Skeletal muscle cell (primary cell): Measurements from ENCODE around the gene TECTB.

Experiments
- DNase-seq: peaks from one replicate; pipeline ENCODE4 v3.0.0-alpha.2; 2010; ENCODE audit warnings: low read depth
- H3K4me3 ChIP-seq: 2 replicates; pipeline ENCODE4 v1.5.1; 2011; ENCODE audit warnings: low read depth, mild to moderate bottlenecking, control low read depth, low read length, moderate library complexity

Gene TECTB

GRCh38 chr10:112340601-112341000 is 57.4 kb downstream of the TECTB start:
- no peak for DNase-seq
- H3K4me3 ChIP-seq = no peak overlapping the region

GRCh38 chr10:112343056-112343806 is 60.0 kb downstream of the TECTB start:
- no peak for DNase-seq
- no peak overlapping the region for H3K4me3 ChIP-seq

- DNase-seq = no peak
- no peak overlapping the region for H3K4me3 ChIP-seq
These were observed 61.1 kb downstream of the TECTB start for GRCh38 chr10:112344261-112344660.

- H3K4me3 ChIP-seq = no peak overlapping the region
- DNase-seq = no peak
These were observed 62.0 kb downstream of the TECTB start for GRCh38 chr10:112345202-112345601.

- H3K4me3 ChIP-seq = no peak overlapping the region
These were observed 62.5 kb downstream of the TECTB start for GRCh38 chr10:112345743-112346142.

GRCh38 chr10:112346774-112347173 is 63.6 kb downstream of the TECTB start:
- H3K4me3 ChIP-seq = no peak overlapping the region
- DNase-seq = no peak

More at GRCh38 chr10:112345743-112346142, 62.5 kb downstream of the TECTB start:
- no peak for DNase-seq

- H3K4me3 ChIP-seq = no peak overlapping the region
- no peak for DNase-seq
These were observed 64.8 kb downstream of the TECTB start for GRCh38 chr10:112347709-112348671.

GRCh38 chr10:112348759-112349158 is 65.6 kb downstream of the TECTB start:
- DNase-seq = no peak
- H3K4me3 ChIP-seq = no peak overlapping the region

GRCh38 chr10:112349521-112350085 is 66.4 kb downstream of the TECTB start:
- H3K4me3 ChIP-seq = no peak overlapping the region
- DNase-seq = no peak

- H3K4me3 ChIP-seq = no peak overlapping the region
- no peak for DNase-seq
These were observed 67.9 kb downstream of the TECTB start for GRCh38 chr10:112351146-112351545.

GRCh38 chr10:112352044-112352443 is 68.8 kb downstream of the TECTB start:
- DNase-seq = no peak
- H3K4me3 ChIP-seq = no peak overlapping the region

GRCh38 chr10:112353046-112353445 is 69.8 kb downstream of the TECTB start:
- no peak overlapping the region for H3K4me3 ChIP-seq
- no peak for DNase-seq
